NCI-H2081 treated with DMSO at 0.1 percent for 48 hours (cell line): Measurements from ENCODE around the gene EEF1AKMT3.
"Not testable (repeated sequence)": the region's sequence is repeated elsewhere in the genome, so short reads cannot be mapped to it uniquely, and the experiment has no call there.

Experiments used
- DNase-seq: peaks from one replicate; lab custom pipeline; 2025; lab: John Stamatoyannopoulos, UW

EEF1AKMT3 gene

DNA sequence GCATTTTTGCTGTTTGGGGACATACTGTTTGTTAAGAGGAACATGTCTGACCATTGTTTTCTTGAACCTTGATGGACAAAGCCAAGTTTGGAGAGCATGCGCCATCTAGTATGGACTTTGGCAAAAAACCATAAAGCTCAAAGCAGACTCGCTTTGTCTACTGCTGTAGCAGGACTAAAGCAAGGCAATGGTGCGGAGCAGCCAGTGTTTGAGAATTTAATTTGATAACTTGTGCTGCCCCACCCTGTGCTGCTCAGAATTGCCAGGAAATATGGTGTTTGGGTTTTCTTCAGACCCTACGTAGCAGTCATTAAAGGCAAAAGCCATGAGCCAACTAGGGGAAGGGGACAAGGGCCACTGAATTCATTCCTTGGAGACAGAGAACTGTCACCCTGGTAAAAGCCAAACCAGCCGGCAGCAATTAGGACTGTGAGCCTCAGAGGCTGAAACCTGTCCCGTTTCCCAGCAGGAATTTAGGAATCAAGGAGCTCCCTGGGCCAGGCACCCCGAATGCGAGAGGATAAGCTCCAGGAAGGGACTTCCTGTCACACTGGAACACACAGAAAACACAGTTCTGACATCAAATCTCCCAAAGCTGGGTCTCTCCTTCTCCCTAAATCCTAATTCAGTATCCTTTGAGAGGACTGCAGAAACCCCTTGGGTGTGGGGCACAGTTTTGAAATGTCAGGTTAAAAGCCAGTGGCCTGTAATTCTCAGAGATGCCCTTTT lies 45.0 kb downstream of the EEF1AKMT3 start:
- no peak for DNase-seq

DNA sequence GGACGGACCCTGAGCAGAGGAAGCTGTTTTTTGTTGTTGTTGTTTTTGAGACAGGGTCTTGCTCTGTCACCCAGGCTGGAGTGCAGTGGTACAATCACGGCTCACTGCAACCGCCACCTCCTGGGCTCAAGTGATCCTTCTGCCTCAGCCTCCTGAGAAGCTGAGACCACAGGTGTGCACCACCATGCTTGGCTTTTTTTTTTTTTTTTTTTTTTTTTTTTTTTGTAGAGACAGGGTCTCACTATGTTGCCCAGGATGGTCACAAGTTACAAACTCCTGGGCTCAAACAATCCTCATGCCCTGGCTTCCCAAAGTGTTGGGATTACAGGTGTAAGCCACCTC lies 45.5 kb downstream of the EEF1AKMT3 start:
- not testable (repeated sequence) for DNase-seq

DNA sequence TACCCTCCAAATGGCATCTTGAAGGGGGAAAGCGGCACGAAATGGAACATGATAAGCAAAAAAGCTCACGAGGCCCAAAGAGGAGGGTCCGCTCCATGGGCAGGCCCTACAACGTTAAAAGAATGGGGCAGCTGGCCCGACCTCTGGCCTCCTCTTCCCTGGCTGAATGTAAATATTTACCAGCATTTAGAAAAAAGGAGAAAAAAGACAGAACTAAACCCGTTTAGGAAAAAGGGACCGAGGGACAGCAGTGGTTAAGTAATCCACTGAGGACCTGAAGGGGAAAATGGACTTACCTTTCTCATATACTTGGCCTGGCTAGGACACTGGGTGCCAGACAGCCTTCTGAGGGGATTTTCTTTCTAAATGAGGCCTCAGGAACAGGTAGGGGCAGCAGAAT lies 47.7 kb downstream of the EEF1AKMT3 start:
- not testable (repeated sequence) for DNase-seq

DNA sequence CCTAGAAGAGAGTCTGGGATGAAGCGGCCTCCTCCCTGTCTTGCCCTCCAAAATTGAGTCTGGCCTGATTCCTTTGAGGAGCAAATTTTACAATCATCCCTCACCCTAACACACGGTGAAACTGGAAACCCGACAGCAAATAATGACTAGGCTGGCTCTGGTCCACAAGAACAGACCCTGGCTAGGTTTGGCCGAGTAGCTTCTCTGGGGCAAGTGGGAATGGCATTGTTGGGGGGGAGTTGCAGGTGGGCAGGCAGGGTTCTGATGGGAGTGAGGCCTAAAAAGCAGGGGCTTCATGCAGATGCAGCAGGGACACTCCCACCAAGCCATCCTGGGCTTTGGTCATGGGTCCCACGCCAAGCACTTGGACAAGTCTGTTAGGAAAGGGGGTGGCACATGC lies 48.6 kb downstream of the EEF1AKMT3 start:
- not testable (repeated sequence) for DNase-seq

DNA sequence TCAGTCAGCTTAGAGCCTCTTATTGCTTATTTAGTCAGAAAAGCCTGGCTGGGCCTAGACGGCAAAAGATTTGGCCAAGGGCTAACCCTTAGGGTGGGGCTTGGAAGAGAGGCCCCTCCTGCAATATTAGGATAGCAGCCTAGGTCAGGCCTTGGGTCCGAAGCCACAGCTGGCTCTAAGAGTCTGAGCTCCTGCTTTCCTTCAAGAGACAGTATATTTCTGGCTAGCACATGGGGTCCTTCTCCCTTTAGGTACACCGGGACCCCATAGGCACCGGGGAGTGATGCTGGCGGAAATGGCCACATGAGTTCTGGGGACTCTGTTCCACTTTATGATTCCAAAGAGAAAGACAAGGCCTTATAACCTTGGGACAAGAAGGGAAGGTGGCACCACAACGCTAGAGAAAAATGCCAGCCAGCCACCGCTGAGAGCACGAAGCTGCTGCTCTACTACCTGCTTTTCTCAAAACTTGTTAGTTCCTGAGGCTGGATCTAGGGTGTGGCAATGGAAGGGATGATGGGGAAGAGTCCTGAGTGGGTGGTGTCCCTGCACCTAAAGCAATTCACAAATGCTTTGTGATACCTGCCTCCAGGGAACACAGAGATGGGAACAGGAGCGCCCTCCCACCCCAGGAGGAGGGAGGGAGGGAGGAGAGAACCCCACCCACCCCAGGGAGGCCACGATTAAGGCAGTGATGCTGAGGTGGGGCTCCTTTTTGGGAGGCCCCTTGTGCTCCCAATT lies 49.2 kb downstream of the EEF1AKMT3 start:
- no peak for DNase-seq

DNA sequence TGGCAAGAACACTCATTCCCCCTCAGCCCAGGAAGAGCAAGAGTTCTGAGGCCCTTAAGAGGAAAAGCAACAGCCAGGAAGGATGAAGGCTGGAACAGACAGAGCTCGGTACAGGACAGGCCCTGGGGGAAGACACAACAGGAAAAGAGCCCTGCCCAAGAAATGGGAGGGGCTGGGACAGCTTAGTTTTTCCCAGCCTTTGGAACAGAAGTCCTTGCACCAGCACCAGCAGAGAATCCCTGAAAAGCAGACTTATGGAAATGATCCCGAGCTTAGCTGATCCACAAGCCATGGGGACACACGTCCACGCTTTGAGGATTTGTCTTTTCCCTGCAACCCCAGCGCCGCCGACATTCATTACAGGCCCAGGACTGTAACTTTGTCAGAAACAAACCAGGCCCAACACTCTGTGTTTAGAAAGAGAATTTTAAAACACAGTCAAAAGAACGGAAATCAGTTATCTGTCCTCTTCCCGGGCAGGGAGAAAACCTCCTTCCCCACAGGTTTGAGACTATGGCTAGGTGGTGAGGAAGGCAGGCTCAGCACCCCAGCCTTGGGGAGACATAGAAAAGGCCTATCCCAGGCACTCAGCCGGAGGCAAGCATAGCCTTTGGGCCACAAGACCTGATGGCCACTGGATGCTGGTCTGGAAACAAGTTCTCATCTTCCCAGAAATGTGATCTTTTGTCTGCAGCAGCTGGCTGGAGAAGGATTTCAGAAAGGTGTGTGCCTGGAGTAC lies 50.1 kb downstream of the EEF1AKMT3 start:
- DNase-seq: no peak

DNA sequence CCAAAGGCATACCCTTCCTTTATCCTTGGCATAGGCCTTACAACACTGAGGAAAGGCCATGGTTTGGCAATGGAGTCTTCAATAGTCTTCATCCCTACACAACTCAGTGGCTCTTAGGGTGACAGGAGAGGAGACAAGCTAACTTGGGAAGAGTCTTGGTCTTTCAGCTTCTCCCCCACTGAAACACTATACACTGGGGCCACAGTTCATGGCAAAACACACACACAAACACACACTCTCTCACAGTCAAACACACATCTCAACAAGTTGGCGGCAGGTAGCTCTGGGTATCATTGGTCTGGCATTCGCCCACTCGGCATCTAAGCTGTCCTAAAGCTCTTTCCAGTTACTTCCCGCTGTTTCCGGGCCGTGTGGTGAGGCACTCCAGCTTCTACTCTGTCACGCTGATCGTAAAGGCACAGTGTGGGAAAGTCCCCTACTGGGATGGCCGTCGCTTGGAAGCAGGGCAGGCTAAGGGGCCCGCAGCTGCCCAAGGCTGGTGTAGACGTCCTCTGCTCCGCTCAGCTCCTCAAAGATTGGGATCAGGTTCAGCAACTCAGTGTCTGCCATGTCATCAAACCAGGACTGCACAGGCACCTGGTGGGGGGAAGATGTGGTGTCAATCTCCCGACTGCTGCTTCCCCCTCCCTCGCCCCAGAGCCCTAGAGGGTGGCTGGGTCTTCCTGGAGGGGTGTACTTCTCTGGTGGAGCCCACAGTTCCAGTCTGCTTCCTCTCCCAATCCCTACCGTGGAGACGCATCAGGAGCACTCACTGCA lies 50.9 kb downstream of the EEF1AKMT3 start:
- no peak for DNase-seq

DNA sequence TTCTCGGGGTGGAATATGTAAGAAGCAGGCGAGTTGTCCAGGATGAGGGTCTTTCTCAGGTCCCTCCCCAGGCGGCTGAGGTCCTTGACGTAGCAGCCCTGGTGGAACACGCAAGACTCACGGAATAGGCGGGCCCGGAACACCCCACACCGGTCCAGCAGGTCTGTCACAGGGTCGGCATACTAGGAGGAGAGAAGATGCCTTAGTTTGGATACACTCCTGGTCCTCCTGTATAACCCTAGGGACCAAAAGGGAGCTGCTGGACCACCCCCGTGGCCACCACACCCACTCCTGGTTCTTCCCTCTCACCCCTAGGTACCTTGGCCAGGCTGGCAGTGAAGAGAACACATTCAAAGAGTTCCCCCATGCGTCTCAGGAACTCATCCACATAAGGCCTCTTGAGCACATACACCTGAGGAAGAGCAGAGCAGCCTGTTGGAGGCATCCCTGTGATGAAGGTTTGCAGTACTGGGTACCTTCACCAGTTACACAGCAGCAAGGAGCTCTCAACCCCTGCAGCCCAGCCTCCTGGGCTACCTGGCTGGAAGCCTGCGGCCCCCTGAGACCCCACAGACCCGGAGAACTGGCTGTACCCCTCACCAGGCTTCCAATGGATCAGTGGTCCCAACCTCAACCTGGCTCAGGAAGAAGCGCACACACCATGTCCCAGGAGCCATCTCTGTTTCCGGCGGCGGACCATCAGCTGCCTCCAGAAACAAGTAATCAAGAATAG lies 51.7 kb downstream of the EEF1AKMT3 start:
- no peak for DNase-seq

DNA sequence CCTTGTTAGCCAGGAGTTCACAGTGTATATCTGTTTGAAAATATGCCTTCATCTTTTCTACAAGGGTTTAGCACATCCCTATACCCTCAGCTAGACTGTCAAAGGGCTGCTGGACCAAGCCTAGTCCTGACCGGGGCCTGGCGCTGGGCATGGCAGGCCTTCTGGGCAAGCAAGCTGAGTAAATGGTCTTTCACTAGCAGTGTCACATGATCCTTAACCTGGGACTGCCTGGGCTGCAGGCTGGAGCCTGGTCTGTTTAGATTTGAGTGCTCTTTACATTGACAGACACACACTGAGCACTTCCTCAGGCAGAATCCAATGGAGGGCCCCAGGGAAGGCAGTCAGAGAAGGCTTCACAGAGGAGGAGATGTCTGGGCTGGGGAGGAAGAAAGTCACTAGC lies 53.0 kb downstream of the EEF1AKMT3 start:
- no peak for DNase-seq

DNA sequence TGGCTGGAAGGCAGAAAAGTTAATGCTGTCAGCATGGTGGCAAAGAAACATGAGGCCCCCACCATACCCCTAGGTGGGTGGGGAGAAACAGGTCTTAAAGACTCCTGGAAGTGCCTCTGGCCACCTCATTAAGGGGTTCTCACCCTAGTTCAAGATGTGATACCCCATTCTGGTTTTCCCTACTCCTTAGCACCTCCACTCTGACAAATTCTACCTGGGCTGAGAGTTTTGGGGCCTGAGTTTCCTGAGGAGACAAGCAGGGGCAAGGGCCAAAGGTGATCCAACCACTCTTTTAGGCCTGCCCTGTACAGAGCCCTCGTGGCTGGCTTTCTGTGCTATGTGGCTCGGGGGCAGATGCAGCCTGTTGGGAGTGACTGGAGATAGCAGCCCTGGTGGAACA lies 54.0 kb downstream of the EEF1AKMT3 start:
- DNase-seq: no peak

DNA sequence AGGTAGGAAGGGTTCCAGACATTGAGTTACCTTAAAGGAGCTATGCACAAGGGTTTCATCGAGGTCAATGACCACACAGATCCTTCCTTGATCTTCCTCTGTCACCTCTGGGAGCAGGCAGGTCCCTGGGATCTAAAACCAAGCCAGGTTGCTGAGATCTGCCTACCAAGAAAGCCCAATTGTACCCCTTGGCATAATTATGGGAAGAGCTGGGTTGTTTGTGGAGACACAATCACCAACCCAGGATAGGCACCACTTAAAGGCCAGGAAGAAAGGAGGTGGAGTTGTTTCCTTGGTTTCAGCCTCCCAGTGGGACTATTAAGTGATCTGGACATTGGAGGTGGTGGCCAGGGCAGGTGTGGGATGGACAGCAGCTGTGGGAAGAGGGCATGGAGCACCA lies 54.6 kb downstream of the EEF1AKMT3 start:
- no peak for DNase-seq

DNA sequence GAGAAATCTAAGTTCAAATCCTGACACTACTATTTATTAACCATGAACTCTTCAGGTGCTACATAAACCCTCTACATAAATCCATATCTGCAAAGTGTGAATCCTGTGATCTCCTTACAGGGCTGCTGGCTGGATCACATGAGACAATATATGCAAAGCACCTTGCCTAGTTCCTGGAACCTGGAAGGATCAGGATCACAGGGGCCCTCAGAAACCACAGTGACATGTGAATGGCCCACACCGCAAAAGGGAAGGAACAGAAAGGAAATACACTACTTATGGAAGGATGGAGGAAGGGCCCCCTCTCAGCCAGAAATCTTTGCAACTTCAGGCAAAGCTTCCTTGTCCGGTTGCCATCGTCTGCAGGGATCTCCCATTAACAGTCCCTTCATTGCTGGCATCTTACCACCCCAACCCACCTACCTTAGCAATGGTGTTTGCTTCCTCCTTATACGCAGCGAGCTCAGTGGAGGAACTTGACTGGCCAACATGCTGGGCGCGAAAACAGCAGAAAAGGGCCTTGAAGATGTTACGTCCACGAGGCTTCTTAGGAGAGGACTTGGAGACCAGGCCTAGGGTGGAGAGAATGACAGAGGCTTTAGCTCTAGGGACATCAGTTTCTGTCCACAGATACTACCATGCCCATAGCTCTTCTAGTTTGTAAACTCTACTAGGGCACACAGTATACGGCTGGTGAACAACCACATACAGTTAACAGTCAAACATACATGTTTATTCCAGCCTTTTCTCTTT lies 56.8 kb downstream of the EEF1AKMT3 start:
- no peak for DNase-seq

DNA sequence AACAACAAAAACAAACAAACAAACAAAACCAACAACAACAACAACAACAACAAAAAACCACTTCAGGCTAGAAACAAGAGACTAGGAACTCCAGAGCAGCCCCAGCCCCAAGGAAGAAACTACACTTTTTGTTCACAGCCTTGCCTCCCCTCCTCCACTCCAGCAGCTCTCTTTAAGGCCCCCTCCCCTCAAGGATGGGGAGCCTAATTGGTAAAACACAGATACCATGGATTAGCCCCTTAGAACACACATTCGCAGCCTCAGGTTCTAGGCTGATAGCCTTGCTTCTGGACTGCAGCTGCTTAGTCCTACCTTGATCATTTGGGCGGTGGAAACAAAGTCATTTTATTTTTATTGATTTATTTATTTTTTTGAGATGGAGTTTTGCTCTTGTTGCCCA lies 58.0 kb downstream of the EEF1AKMT3 start:
- DNase-seq: no peak
